Measurements from ENCODE around the gene KAZN.

Gene KAZN

GRCh38 chr1:14841951-14842350 is 243.5 kb downstream of the KAZN start:
- DNase-seq (ENCODE audit: low read depth) = no peak
- TF ChIP-seq CTCF (conservative IDR thresholded peaks at IDR 0.05; ENCODE audit: low read depth, low read length) = no peak
- no peak overlapping the region for H3K4me3 ChIP-seq (ENCODE audit: low read length)

- DNase-seq (ENCODE audit: low read depth) = peak; percentile 37
- H3K4me3 ChIP-seq (ENCODE audit: low read length) = no peak overlapping the region
- TF ChIP-seq CTCF (conservative IDR thresholded peaks at IDR 0.05; ENCODE audit: low read depth, low read length) = no peak
Observed at GRCh38 chr1:14842361-14842760, 243.9 kb downstream of the KAZN start.

- no peak for DNase-seq (ENCODE audit: low read depth)
- H3K4me3 ChIP-seq (ENCODE audit: low read length) = no peak overlapping the region
- no peak for TF ChIP-seq CTCF (conservative IDR thresholded peaks at IDR 0.05; ENCODE audit: low read depth, low read length)
Observed at GRCh38 chr1:14842891-14843290, 244.4 kb downstream of the KAZN start.

- H3K4me3 ChIP-seq (ENCODE audit: low read length) = no peak overlapping the region
- no peak for TF ChIP-seq CTCF (conservative IDR thresholded peaks at IDR 0.05; ENCODE audit: low read depth, low read length)
- DNase-seq (ENCODE audit: low read depth) = no peak
Observed at GRCh38 chr1:14843525-14843924, 245.0 kb downstream of the KAZN start.

GRCh38 chr1:14844356-14844755 is 245.9 kb downstream of the KAZN start:
- no peak for DNase-seq (ENCODE audit: low read depth)
- no peak overlapping the region for H3K4me3 ChIP-seq (ENCODE audit: low read length)
- TF ChIP-seq CTCF (conservative IDR thresholded peaks at IDR 0.05; ENCODE audit: low read depth, low read length) = no peak

- no peak for TF ChIP-seq CTCF (conservative IDR thresholded peaks at IDR 0.05; ENCODE audit: low read depth, low read length)
- DNase-seq (ENCODE audit: low read depth) = no peak
- H3K4me3 ChIP-seq (ENCODE audit: low read length) = no peak overlapping the region
Observed at GRCh38 chr1:14844923-14845617, 246.6 kb downstream of the KAZN start.

GRCh38 chr1:14845851-14846250 is 247.4 kb downstream of the KAZN start:
- no peak for DNase-seq (ENCODE audit: low read depth)
- no peak for TF ChIP-seq CTCF (conservative IDR thresholded peaks at IDR 0.05; ENCODE audit: low read depth, low read length)
- H3K4me3 ChIP-seq (ENCODE audit: low read length) = no peak overlapping the region
